GM18505 (cell line): ENCODE measurements around the gene WFDC6.

ENCODE experiments used
- ATAC-seq: cut with Tn5 transposase; IDR thresholded peaks from one replicate; pipeline ENCODE4 v1.9.1; 2021; ENCODE audit not compliant: unreplicated experiment
- POLR2A ChIP-seq: IDR thresholded peaks from 4 replicates; pipeline ENCODE4 v1.6.1; 2011; ENCODE audit warnings: borderline replicate concordance; ENCODE audit not compliant: insufficient read depth, insufficient read length; ENCODE audit errors: extremely low read depth

The WFDC6 gene

DNA sequence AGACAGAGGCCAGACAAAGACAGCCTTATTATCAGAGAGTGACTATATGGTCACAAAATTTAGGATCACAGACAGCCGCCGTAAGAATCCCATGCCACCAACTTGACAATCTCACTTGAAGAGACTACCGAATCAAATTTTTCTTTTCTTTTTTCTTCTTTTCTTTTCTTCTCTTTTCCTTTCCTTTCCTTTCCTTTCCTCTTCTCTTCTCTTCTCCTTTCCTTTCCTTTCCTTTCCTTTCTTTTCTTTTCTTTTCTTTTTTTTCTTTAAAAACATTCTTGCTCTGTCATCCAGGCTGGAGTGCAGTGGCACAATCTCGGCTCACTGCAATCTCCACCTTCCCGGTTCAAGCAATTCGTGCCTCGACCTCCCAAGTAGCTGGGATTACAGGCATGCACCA, 9.1 kb upstream of the WFDC6 start:
- no peak for TF ChIP-seq POLR2A

DNA sequence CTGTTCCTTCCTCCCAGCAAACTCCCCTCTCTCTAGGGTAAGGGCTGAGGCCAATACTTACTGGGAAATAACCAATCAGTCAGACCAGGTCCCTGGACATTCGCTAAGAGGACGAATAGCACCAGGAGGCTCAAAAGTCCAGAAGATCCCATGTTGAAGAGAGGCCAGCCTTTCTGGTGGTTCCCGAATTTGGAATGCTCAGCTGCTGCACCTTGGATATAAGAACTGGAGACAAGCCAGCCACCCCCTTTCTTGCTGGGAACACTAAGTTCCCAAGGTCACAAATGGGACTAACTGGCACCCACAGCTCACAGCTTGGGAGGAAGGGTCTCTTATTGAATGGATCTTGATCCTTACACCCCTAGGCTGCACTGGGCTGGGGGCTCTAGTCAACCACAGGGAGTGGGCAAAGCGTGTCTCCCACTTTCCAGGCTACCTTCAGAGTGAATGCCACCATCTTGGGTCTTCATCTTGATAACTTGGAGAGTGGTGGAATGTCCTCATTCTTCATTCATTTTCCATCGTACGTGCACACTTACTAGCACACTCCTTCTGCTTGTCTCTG, 8.0 kb upstream of the WFDC6 start, which contains the start of gene EPPIN:
Gene EPPIN, minus strand, starts transcription at position 196 of the 565 bp plus-strand sequence. Its CDS starts 44 bp downstream, at position 152.
- ATAC-seq: no peak
- no peak for TF ChIP-seq POLR2A

More for the DNA sequence above, 9.1 kb upstream of the WFDC6 start:
- no peak for ATAC-seq

DNA sequence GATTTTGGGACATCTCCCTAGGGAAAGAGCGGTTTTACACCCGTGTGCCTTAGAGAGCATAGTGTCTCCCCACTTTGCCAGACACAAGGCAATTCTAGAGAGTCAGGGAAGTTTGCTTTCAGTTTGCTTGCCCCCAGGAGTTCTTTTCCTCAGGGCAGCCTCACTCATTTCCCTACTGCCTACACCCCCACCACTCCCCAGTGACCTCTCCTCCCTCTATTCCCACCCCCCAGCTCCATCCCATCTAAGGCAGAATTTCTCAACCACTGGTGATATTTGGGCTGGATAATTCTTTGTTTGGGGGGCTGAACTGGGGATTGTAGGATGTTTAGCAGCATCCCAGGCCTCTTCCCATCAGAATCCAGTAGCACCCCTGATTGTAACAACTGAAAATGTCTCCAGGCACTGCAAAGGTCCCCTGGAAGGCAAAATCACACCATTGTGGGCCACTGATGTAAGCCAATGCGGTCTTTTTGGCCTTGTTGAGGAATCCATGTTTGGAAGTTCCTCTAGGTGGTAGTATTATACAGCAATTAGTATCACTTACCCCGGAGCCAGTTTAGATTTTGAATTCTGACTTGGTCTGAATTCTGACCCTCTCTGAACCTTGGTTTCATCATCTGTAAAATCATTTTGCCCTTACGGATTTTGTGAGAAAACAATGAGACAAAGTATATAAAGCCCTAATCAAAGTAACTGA, 6.6 kb upstream of the WFDC6 start:
- TF ChIP-seq POLR2A: no peak
- no peak for ATAC-seq

DNA sequence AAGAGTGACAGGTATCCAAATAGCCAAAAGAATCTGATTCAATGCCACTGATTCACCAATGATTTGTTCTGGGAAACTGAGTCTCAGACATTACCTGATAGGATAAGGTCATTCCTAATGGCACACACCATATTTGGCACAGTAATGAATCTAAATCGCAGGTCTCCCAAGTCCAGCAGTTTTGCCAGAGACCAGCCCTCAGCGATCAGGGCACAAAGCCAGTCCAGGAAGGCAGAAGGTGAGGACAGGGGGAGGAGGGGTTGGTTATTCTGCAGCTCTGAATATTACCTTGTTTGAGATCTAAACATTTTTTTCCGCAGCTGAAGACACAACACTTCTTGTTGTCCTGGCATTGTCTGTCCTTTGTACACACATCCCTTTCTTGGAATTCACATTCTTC, 6.1 kb upstream of the WFDC6 start:
- no peak for TF ChIP-seq POLR2A
- no peak for ATAC-seq

DNA sequence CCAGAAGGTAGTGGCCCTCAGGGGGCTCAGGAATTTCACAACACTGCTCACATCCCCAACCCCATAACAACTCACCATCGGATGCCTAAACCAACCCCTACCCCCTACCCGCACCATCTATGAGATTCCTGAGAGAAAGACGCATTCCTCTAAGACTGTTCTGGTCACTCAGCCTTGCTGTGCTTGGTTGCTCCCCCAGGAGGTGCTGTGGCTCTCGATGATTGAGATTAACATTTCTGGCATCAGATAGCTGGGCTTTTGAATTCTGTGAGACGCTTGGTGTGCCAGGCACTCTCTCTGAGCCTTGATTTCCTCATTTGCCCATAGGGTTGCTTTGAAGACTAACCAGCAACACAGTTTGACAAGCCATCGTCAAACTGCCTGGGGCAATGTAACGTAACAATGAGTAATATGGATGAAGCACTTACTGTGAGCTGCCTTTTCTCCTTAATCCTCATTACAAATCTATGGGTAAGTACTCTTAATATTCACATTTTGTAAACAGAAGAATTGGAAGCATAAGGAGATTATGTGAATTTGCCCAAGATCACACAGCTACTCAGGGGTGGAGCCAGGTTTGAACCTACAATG, 978 bp downstream of the WFDC6 start:
- ATAC-seq: no peak
- no peak for TF ChIP-seq POLR2A

DNA sequence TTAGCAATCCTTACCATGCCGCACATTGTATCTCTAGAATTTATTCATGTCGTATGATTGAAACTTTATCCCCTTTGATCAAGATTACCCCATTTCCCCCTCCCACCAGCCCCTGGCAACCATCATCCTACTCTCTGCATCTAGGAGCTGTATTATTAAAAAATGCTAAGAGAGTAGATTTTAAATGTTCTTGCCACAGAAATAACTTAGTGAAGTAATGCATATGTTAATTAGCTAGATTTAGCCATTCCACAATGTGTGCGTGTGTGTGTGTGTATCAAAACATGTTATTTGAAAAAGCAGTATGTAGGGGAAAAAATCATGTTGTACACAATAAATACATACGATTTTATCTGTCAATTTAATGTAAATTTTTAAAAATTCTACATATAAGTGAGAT, 12.0 kb downstream of the WFDC6 start:
- no peak for TF ChIP-seq POLR2A
- ATAC-seq: no peak

DNA sequence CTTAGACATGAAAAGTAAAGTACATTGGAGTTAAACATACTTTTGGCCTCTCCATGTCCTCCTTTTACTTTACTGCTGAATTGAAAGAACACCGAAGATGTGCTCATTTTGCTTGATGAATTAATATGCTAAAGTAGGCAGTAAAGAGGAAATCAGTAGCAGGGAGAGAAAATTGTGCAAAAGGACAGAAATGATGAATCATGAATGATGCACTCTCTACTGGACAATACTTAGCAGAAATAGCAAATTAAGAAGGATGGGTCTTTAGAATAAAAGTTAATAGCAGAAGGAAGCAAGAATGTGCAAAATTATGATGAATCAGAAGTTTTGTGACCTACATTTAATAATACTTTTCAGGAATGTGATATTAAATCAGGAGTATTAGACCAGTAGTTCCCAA, 15.5 kb downstream of the WFDC6 start:
- TF ChIP-seq POLR2A: no peak
- ATAC-seq: no peak

DNA sequence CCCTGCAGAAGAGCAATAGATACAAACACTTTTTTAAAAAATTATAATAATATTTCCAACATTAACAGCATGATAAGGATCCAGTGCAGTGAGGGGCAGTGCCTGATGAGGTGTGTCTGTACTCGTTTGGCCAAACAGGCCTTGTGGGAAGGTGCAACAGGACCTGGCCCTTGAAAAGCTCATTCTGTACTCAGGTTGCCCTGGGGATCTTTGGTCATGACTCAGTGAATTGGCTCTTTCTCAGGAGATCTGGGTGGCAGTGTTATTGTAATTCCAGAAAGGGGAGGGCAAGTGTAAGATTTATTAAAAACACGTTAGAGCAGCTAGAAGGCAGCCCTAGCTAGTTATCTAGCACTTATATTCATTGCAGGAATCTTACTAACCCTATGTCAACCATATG, 21.0 kb downstream of the WFDC6 start:
- TF ChIP-seq POLR2A: no peak
- ATAC-seq: no peak

DNA sequence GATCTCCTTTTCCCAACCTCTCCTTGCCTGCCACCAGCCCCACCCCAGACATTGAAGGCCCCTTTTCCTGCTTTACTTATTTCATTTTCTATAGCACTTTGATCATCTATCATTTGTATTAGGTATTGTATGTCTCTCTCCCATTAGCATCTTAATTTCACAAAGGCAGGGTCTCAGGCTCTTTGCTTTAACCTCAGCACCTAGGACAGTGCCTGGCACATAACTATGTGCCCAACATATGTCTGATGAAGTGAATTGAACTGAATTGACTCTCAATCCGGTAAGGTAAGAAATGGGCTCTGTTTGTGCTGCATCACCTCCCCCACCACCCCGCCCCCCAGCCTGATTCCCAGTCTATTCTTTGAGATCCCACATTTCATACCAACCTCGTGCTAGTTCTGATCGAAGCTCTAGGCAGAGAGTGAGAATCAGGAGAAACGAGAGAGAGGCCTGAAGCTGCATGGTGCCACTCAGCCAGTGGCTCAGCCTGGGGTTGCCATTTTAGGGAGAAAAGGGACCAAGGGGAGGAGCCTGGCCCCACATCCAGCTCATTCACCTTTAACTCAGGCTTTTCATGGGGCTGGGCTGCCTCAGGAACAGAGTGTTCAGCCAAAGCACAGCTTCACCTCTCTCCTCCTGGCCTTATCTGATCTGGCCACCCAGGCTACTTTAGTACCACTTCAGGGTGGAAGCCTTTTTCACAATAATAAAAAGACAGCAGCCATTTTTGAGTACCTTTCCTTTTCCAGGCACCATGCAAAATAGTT, 24.0 kb downstream of the WFDC6 start, which contains the start of gene SPINT3:
Gene SPINT3, minus strand, starts transcription at position 476 of the 767 bp plus-strand sequence. Its CDS starts 14 bp downstream, at position 462.
- ATAC-seq: no peak
- no peak for TF ChIP-seq POLR2A

DNA sequence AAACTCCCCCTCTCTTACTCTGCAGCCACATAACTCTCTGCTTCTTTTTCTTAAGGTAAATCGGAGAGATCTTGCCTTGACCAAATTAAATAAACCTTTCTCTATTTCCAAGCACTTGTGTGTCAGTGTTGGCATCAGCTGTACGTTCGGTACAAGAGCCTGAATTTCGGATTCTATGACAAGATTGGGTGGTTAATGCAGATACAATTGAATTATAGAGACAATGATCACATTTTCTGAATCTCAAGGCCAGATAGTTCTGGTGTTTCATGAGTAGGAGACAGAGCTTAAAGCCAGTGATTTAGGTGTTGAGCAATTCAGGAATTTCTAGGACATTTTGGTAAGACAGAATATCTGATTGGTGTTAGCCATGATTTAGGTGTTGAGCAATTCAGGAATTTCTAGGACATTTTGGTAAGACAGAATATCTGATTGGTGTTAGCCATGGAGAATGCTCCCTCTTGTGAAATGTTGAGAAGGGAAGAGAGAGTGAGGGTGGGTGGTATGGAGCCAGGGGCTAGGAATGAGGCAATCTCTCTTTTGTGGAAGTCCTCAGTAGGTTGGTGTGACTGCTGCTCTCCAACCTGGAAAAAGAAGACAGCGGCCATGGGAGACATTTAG, 28.9 kb downstream of the WFDC6 start:
- no peak for ATAC-seq
- no peak for TF ChIP-seq POLR2A

DNA sequence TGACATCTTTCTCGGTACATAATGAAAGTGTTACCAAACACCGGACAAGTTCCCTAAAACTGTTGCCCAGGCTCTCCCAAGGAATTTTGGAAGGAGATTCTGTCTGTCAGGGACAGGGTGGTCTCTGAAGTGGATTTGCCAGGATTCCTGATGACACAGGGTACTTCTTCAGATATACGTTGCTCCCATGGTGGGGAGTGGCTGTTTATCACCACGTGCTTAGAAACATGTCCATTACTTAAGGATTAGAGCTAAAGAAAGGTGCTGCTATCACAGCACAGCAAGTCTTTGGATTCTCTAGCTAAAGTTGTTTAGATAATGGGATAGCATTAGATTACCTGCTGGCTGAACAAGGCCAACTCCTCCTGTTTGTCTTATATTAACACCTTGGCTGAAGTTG, 30.2 kb downstream of the WFDC6 start:
- no peak for TF ChIP-seq POLR2A
- ATAC-seq: no peak

DNA sequence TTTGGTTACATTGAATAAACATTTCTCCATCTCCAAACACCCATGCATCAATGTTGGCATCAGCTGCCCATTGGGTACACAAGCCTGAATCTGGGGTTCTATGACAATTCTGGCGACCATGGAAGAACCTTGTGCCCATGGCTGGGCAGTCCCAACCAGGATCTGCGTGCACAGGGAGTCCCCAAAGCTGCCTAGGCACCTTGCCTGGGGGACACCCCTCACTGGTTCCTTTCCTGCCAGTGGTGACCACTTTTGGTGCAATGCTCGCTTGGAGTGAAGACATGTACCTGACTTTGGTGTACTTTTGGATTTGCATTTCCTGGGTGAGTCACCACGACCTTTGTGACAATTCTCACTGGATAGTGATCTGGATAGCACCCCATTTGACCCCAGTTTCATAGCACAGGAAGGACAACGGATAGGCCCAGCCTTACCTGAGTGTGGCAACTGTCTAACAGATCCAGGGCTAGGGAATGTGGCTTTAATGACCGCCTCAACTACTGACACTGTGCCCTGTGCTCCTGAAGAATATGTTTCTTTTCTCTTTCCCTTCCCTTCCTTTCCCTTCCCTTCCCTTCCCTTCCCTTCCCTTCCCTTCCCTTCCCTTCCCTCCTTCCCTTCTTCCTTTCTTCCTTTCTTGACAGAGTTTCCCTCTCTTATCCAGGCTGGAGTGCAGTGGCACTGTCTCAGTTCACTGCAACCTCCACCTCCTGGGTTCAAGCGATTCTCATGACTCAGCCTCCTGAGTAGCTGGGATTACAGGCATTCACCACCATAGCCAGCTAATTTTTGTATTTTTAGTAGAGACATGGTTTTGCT, 31.0 kb downstream of the WFDC6 start:
- no peak for TF ChIP-seq POLR2A

More for the DNA sequence above, 31.0 kb downstream of the WFDC6 start:
- ATAC-seq: no peak
